H9 (cell line): Measurements from ENCODE around the gene TEX26. TPM values are rescaled to one million over a fixed set of nuclear protein-coding genes. Genes with fewer than 3 reads are reported as not detected.

Source experiments
- DNase-seq: peaks from one replicate; pipeline ENCODE4 v3.0.0-alpha.2; 2017
- H2AFZ ChIP-seq: one replicate; pipeline ENCODE4 v1.6.1; 2013; ENCODE audit warnings: mild to moderate bottlenecking, low read length, control low read depth, moderate library complexity
- H2AK5ac ChIP-seq: 2 replicates; pipeline ENCODE4 v1.6.1; 2013; ENCODE audit warnings: low read length, control low read depth, mixed read lengths; ENCODE audit not compliant: insufficient read length
- H2BK120ac ChIP-seq: one replicate; pipeline ENCODE4 v1.6.1; 2013; ENCODE audit warnings: low read depth, mild to moderate bottlenecking, low read length, control low read depth, inconsistent platforms; ENCODE audit not compliant: poor library complexity, severe bottlenecking
- H2BK12ac ChIP-seq: 2 replicates; pipeline ENCODE4 v1.6.1; 2013; ENCODE audit warnings: low read length, control low read depth, mixed read lengths, low read depth; ENCODE audit not compliant: insufficient read length
- H2BK15ac ChIP-seq: 2 replicates; pipeline ENCODE4 v1.6.1; 2013; ENCODE audit warnings: low read depth, low read length, control low read depth
- H2BK20ac ChIP-seq: one replicate; pipeline ENCODE4 v1.6.1; 2013; ENCODE audit warnings: low read depth, mild to moderate bottlenecking, low read length, control low read depth, inconsistent platforms; ENCODE audit not compliant: poor library complexity, severe bottlenecking
- H2BK5ac ChIP-seq: 2 replicates; pipeline ENCODE4 v1.6.1; 2013; ENCODE audit warnings: low read length, control low read depth, mixed read lengths; ENCODE audit not compliant: insufficient read length
- H3K14ac ChIP-seq: 2 replicates; pipeline ENCODE4 v1.6.1; 2013; ENCODE audit warnings: low read length, control low read depth; ENCODE audit not compliant: insufficient read depth
- H3K18ac ChIP-seq: 2 replicates; pipeline ENCODE4 v1.6.1; 2013; ENCODE audit warnings: low read depth, mild to moderate bottlenecking, mixed read lengths, low read length, control low read depth; ENCODE audit not compliant: insufficient read length
- H3K23ac ChIP-seq: 2 replicates; pipeline ENCODE4 v1.6.1; 2013; ENCODE audit warnings: low read length, control low read depth, mixed read lengths, low read depth; ENCODE audit not compliant: insufficient read length
- H3K23me2 ChIP-seq: 2 replicates; pipeline ENCODE4 v1.6.1; 2013; ENCODE audit warnings: low read depth, mild to moderate bottlenecking, mixed read lengths, low read length, control low read depth; ENCODE audit not compliant: insufficient read length, poor library complexity, severe bottlenecking
- H3K27ac ChIP-seq: 2 replicates; pipeline ENCODE4 v1.5.1; 2013; ENCODE audit warnings: low read length, control low read depth, mixed read lengths, low read depth; ENCODE audit not compliant: insufficient read length
- H3K27me3 ChIP-seq: 2 replicates; pipeline ENCODE4 v1.6.1; 2013; ENCODE audit warnings: low read length, control low read depth, inconsistent platforms; ENCODE audit not compliant: insufficient read depth
- H3K4ac ChIP-seq: 2 replicates; pipeline ENCODE4 v1.6.1; 2013; ENCODE audit warnings: low read depth, mild to moderate bottlenecking, control low read depth, inconsistent platforms, low read length, moderate library complexity
- H3K4me1 ChIP-seq: 2 replicates; pipeline ENCODE4 v1.6.1; 2013; ENCODE audit warnings: low read length, control low read depth, inconsistent platforms; ENCODE audit not compliant: insufficient read depth
- H3K4me2 ChIP-seq: 2 replicates; pipeline ENCODE4 v1.6.1; 2013; ENCODE audit warnings: low read length, control low read depth, mixed read lengths; ENCODE audit not compliant: insufficient read length, insufficient read depth
- H3K56ac ChIP-seq: 2 replicates; pipeline ENCODE4 v1.6.1; 2013; ENCODE audit warnings: low read depth, mild to moderate bottlenecking, mixed read lengths, low read length, control low read depth; ENCODE audit not compliant: insufficient read length
- H3K79me1 ChIP-seq: 2 replicates; pipeline ENCODE4 v1.6.1; 2013; ENCODE audit warnings: low read depth, mild to moderate bottlenecking, moderate library complexity, low read length, control low read depth, inconsistent platforms; ENCODE audit not compliant: insufficient read depth, poor library complexity, severe bottlenecking
- H3K79me2 ChIP-seq: 2 replicates; pipeline ENCODE4 v1.6.1; 2013; ENCODE audit warnings: low read length, control low read depth, inconsistent platforms; ENCODE audit not compliant: insufficient read depth
- H3K9ac ChIP-seq: 2 replicates; pipeline ENCODE4 v1.6.1; 2013; ENCODE audit warnings: low read length, control low read depth, mixed read lengths; ENCODE audit not compliant: insufficient read length; ENCODE audit errors: extremely low read depth
- H3K9me3 ChIP-seq: one replicate; pipeline ENCODE4 v1.6.1; 2013; ENCODE audit warnings: low read depth, low read length, inconsistent platforms; ENCODE audit not compliant: control insufficient read depth
- H3T11ph ChIP-seq: one replicate; pipeline ENCODE4 v1.6.1; 2013; ENCODE audit warnings: mild to moderate bottlenecking, low read length, control low read depth, inconsistent platforms
- H4K20me1 ChIP-seq: one replicate; pipeline ENCODE4 v1.6.1; 2013; ENCODE audit not compliant: control insufficient read depth, insufficient read length, insufficient read depth
- H4K5ac ChIP-seq: 2 replicates; pipeline ENCODE4 v1.6.1; 2013; ENCODE audit warnings: low read depth, mild to moderate bottlenecking, mixed read lengths, low read length, control low read depth; ENCODE audit not compliant: insufficient read length
- H4K8ac ChIP-seq: replicated peaks from 2 replicates; pipeline ENCODE4 v1.6.1; 2013; ENCODE audit warnings: low read length, control low read depth, mixed read lengths, low read depth; ENCODE audit not compliant: insufficient read length
- H4K91ac ChIP-seq: 2 replicates; pipeline ENCODE4 v1.6.1; 2013; ENCODE audit warnings: low read depth, mild to moderate bottlenecking, moderate library complexity, mixed read lengths, low read length, control low read depth; ENCODE audit not compliant: insufficient read length
- H3K27ac Mint-ChIP-seq, 3 experiments: 2 replicates in 2 of 3; 3 replicates in 1 of 3; pipeline ENCODE4 v1.8.0; 2020 to 2021; ENCODE audit warnings: mixed read lengths in 3 of 3, mild to moderate bottlenecking in 1 of 3, moderate library complexity in 1 of 3
- H3K27me3 Mint-ChIP-seq: 2 replicates; pipeline ENCODE4 v1.8.0; 2021; ENCODE audit warnings: low read depth, mild to moderate bottlenecking, moderate library complexity, mixed read lengths
- H3K36me3 Mint-ChIP-seq, 3 experiments: 2 replicates in 2 of 3; 3 replicates in 1 of 3; pipeline ENCODE4 v1.8.0; 2020 to 2021; ENCODE audit warnings: low read depth in 3 of 3, mixed read lengths in 3 of 3; ENCODE audit not compliant: insufficient read depth in 1 of 3
- H3K4me1 Mint-ChIP-seq, 2 experiments: 2 replicates each; pipeline ENCODE4 v1.8.0; 2020; ENCODE audit warnings: mixed read lengths in 2 of 2
- H3K4me3 Mint-ChIP-seq, 2 experiments: 2 replicates in 1 of 2; 3 replicates in 1 of 2; pipeline ENCODE4 v1.8.0; 2020 to 2021; ENCODE audit warnings: mild to moderate bottlenecking in 2 of 2, mixed read lengths in 2 of 2, moderate library complexity in 1 of 2
- H3K9me3 Mint-ChIP-seq, 2 experiments: 2 replicates in 1 of 2; 3 replicates in 1 of 2; pipeline ENCODE4 v1.8.0; 2020; ENCODE audit warnings: mild to moderate bottlenecking in 2 of 2, mixed read lengths in 2 of 2, moderate library complexity in 1 of 2
- WGBS: extraction: QIAGEN DNeasy Blood & Tissue Kit; methylation state at CpG from one replicate; pipeline ENCODE4 v1.1.7; 2013; ENCODE audit warnings: missing lambda C conversion rate, low lambda C conversion rate, mixed read lengths; ENCODE audit not compliant: insufficient read length; ENCODE audit errors: extremely low coverage; 5-methylcytosine and 5-hydroxymethylcytosine counted together
- total RNA-seq: library from RNA; stranded (reverse); gene quantifications from 2 replicates; pipeline ENCODE4 v1.2.1, GENCODE V29; 2021
- TF ChIP-seq, protein P1 (sequence below): fragments of 200-600 bp; sonication (generic); conservative IDR thresholded peaks from 3 replicates; pipeline ENCODE4 v1.8.0; 2021; ENCODE audit warnings: antibody characterized with exemption, mild to moderate bottlenecking

TEX26 gene
- total RNA-seq, 1 experiment from 2014 or later: not detected

DNA sequence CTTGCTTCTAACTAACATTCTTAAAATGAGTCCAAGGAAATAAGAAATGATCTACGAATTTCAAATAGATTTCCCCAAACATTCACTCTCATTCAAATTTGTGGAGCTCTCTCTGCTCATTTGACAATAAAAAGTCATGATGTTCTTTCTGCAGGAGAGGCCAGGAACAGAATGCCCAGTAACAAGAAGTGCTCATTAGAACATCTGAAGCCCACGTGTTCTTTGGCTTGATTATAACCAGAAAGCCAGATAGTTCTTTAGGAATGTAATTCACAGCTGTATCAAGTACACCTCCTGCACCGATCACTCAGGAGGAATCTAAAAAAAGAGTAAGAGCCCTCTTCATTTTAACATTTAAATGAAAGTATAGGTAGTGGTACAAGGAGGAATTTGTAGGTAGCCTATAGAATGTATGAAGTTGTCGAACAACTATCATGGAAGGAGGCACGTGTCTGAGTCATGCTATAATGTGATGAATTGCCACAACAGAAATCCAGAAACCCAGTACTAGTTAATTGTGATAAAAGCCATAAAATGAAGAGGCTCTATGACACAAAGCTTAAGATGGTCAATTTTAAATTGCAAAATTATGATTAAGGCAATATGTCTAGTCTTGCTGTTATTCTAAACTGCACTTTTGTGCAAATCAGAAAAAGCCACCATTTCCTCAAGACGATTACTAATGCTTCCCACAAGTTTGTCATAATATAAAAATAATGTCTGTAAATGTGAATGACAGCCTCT is 13.6 kb upstream of the TEX26 start:
- no peak overlapping the region for H3K14ac ChIP-seq
- H2BK15ac ChIP-seq: no peak overlapping the region
- H3K27ac ChIP-seq: no peak overlapping the region
- H3K9me3 Mint-ChIP-seq: no peaks in the 10 kb centered on the region
- peaks cover 10% of the 10 kb centered on the region for H3K27me3 Mint-ChIP-seq
- no peaks in the 10 kb centered on the region for H3K79me1 ChIP-seq
- H3K23me2 ChIP-seq: no peaks in the 10 kb centered on the region
- H3K79me2 ChIP-seq: no peaks in the 10 kb centered on the region
- no peak overlapping the region for H3K4ac ChIP-seq
- no peaks in the 10 kb centered on the region for H3K36me3 Mint-ChIP-seq
- H3K4me1 ChIP-seq: no peaks in the 10 kb centered on the region
- no peak overlapping the region for H3K4me2 ChIP-seq
- no peak overlapping the region for H2BK12ac ChIP-seq
- no peak overlapping the region for H2BK20ac ChIP-seq
- TF ChIP-seq, protein P1, sequence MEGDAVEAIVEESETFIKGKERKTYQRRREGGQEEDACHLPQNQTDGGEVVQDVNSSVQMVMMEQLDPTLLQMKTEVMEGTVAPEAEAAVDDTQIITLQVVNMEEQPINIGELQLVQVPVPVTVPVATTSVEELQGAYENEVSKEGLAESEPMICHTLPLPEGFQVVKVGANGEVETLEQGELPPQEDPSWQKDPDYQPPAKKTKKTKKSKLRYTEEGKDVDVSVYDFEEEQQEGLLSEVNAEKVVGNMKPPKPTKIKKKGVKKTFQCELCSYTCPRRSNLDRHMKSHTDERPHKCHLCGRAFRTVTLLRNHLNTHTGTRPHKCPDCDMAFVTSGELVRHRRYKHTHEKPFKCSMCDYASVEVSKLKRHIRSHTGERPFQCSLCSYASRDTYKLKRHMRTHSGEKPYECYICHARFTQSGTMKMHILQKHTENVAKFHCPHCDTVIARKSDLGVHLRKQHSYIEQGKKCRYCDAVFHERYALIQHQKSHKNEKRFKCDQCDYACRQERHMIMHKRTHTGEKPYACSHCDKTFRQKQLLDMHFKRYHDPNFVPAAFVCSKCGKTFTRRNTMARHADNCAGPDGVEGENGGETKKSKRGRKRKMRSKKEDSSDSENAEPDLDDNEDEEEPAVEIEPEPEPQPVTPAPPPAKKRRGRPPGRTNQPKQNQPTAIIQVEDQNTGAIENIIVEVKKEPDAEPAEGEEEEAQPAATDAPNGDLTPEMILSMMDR: no peak
- H2AK5ac ChIP-seq: no peak overlapping the region
- WGBS: no CpG with 5 or more reads among the region's 6 CpGs
- H3T11ph ChIP-seq: no peak overlapping the region
- H3K27ac Mint-ChIP-seq: no peak overlapping the region
- H3K23ac ChIP-seq: no peak overlapping the region
- no peak overlapping the region for H3K4me3 Mint-ChIP-seq
- no peak overlapping the region for H2AFZ ChIP-seq
- H2BK120ac ChIP-seq: no peak overlapping the region
- no peaks in the 10 kb centered on the region for H3K27me3 ChIP-seq
- no peak overlapping the region for H4K8ac ChIP-seq
- H3K18ac ChIP-seq: no peak overlapping the region
- no peaks in the 10 kb centered on the region for H4K20me1 ChIP-seq
- H2BK5ac ChIP-seq: no peak overlapping the region
- H4K91ac ChIP-seq: no peak overlapping the region
- peaks cover 3 to 12% of the 10 kb centered on the region in 2 experiments; a peak in 3 of 4 replicates for H3K4me1 Mint-ChIP-seq
- no peak overlapping the region for H3K56ac ChIP-seq
- no peaks in the 10 kb centered on the region for H3K9me3 ChIP-seq
- no peak overlapping the region for H4K5ac ChIP-seq
- no peak for DNase-seq
- no peak overlapping the region for H3K9ac ChIP-seq
